NCI-H82 treated with DMSO at 0.1 percent for 48 hours (cell line): ENCODE results near the gene NOSIP.
A peak's percentile ranks its signal among the peaks of the same experiment; 100 is the strongest.

Experiments used
- DNase-seq: peaks from one replicate; lab custom pipeline; 2025; ENCODE audit not compliant: unreplicated experiment; lab: John Stamatoyannopoulos, UW

NOSIP gene

GRCh38 chr19:49549045-49549444 is 31.3 kb downstream of the NOSIP start:
- no peak for DNase-seq

- peak; percentile 88 for DNase-seq
These were observed 33.4 kb downstream of the NOSIP start for GRCh38 chr19:49546825-49547565.

- no peak for DNase-seq
These were observed 36.2 kb downstream of the NOSIP start for GRCh38 chr19:49544154-49544553.

DNA sequence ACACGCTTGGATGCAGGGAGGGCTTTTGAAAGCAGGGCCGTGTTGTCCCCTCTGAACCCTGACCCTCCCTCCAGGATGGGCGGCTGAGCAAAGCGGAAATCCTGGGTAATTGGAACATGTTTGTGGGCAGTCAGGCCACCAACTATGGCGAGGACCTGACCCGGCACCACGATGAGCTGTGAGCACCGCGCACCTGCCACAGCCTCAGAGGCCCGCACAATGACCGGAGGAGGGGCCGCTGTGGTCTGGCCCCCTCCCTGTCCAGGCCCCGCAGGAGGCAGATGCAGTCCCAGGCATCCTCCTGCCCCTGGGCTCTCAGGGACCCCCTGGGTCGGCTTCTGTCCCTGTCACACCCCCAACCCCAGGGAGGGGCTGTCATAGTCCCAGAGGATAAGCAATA is 37.3 kb downstream of the NOSIP start:
- no peak for DNase-seq

- DNase-seq: no peak
These were observed 37.9 kb downstream of the NOSIP start for GRCh38 chr19:49542446-49542845.

GRCh38 chr19:49541914-49542313 is 38.4 kb downstream of the NOSIP start:
- DNase-seq: no peak

DNA sequence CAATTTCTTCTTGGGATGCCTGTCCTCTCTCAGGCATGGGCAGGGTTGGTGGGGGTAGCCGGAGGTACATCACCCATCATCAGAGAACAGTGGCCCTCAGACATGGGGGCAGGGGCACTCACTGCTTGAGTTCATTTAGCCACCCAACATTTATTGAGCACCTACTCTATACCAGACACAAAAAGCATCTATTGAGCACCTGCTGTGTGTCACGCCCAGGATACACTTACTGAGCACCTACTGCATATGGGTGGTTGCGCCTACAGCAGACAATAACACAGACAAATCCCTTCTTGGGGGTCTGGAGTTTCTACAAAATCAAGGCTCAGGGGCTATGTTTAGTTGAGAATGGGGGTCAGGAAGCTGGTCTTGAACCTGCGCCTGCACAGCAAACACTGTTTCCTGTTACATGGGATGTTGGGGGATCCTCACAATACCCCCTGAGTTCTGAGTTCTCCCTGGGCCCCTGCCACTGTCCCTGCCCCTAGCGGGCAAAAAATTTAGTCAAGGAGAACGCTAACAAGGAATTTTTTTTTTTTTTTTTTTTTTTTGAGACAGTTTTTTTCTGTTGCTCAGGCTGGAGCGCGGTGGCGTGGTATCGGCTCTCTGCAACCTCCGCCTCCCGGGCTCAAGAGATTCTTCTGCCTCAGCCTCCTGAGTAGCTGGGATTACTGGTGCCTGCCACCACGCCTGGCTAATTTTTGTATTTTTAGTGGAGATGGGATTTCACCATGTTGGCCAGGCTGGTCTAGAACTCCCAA is 41.0 kb downstream of the NOSIP start:
- DNase-seq: no peak

- no peak for DNase-seq
These were observed 41.7 kb downstream of the NOSIP start for GRCh38 chr19:49538643-49539042.

DNA sequence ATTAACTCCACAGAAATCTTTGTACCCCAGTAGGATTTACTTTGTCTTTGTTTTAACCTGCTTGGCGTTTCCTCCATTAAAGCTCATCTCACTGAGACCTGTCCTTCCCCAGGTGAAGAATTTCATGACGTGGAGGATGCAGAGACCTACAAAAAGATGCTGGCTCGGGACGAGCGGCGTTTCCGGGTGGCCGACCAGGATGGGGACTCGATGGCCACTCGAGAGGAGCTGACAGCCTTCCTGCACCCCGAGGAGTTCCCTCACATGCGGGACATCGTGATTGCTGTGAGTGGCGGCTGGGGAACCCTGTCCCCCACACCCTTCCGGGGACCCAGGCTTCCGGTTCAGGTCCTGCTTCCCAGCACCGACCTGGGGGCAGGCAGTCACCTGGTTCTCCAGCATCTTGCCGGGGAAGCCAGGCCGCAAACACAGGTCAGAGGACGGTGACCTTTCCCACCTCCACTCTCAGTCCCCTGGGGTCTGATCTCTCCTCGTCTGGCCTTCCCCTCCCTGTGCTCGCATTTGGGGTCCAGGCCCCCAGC is 43.4 kb downstream of the NOSIP start:
- DNase-seq: no peak

- DNase-seq: no peak
These were observed 45.5 kb downstream of the NOSIP start for GRCh38 chr19:49534632-49535385.

GRCh38 chr19:49533551-49534488 is 46.5 kb downstream of the NOSIP start:
- DNase-seq: peak; percentile 52

- DNase-seq: no peak
These were observed 49.6 kb downstream of the NOSIP start for GRCh38 chr19:49530708-49531107.

DNA sequence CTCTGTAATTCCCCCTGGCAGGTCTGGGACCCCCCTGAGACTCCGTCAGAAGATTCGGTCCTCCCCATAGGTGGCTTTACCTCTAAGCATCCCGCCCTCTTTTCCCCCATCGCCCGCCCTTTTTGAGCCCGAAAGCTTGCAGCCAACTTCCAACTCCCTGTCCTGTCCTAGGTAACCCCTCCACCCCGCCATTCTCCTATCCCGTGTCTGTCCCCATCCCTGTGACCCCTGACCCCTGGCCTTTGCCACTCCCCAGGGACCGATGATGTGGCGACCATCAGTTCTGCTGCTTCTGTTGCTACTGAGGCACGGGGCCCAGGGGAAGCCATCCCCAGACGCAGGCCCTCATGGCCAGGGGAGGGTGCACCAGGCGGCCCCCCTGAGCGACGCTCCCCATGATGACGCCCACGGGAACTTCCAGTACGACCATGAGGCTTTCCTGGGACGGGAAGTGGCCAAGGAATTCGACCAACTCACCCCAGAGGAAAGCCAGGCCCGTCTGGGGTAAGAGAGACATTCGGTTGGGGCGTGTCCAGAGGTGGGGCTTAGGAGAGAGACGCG is 52.1 kb downstream of the NOSIP start:
- DNase-seq: no peak

DNA sequence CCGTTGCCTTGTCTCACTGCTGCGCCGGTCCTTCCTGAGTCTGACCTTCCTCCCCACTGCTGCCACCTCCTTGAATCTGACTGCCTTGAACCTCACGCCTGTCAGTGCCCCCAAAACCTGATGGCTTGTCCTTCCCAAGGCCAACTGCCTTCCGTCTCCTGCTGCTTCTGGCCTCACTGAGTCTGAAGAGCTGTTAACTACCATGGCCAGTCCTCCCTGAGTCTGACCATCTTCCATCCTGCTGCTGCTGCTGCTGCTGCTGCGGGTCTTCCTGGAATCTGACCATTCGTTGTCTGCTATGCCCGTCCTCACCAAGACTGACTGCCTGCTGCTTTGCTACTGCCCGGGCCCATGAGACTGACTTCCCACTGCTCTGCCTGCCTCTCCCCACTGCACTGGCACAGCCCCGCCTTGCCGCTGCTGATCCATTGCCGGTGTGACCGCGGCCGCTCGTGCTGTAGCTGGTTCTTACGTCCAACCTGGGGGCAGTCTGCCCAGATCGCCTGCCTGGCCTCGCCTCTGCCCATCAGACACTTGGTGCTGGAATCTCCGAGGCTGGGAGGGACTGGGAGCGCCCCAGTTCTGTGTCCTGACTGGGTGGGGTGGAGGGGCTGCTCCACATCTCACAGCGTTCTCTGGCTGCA is 55.4 kb downstream of the NOSIP start:
- DNase-seq: no peak

DNA sequence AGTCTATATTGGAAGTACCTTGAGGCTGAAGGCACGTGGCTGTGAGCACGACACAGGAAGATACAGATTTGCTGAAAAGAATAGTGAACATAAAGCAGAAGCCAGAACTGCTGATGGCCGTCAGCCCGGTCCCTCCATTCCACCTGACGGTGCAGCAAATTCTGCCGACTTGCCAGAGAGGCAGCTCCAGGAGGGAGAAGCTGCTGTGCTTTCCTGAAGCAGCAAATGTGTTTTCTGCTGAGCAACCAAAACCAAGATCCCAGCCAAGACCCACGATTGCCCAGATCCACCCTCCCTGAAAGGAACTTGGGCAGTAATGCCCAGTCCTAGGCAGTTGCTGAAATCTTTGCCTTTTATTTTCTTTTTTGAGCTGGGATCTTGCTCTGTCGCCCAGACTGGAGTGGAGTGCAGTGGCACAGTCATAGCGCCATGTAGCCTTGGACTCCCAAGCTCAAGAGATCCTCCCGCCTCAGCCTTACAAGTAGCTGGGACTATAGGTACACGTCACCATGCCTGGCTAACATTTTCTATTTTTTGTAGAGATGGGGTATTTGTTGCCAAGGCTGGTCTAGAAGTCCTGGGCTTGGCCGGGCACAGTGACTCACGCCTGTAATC is 59.5 kb downstream of the NOSIP start:
- DNase-seq: no peak

- DNase-seq: no peak
These were observed 62.3 kb downstream of the NOSIP start for GRCh38 chr19:49518033-49518432.

DNA sequence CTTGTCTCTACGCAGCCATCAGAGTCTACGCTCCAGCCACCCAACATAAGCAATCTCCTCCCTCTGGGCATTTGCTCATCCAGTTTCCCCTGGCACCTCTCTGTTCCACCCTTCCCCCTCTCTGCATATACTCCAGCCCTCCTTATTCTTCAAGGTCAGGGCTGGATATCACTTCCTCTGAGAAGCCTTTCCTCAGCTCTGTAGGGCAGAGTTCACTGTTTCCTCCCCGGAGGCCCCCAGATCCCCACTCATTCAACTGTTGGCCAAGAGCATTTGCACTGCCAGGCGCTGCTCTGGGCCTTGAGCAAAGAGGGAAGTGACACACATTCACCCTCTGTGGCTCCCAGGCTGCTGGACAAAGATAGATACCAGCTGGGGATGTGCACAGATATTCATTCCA is 64.6 kb downstream of the NOSIP start:
- DNase-seq: no peak

DNA sequence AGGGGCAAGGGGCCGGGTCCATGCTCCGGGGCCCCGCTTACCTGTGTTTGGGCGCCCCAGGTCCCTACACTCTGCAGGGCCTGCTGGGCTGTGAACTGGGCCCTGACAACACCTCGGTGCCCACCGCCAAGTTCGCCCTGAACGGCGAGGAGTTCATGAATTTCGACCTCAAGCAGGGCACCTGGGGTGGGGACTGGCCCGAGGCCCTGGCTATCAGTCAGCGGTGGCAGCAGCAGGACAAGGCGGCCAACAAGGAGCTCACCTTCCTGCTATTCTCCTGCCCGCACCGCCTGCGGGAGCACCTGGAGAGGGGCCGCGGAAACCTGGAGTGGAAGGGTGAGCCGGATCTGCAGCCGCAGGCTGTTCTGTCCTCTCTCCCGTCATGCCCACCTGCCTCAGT is 66.2 kb downstream of the NOSIP start:
- DNase-seq: no peak

DNA sequence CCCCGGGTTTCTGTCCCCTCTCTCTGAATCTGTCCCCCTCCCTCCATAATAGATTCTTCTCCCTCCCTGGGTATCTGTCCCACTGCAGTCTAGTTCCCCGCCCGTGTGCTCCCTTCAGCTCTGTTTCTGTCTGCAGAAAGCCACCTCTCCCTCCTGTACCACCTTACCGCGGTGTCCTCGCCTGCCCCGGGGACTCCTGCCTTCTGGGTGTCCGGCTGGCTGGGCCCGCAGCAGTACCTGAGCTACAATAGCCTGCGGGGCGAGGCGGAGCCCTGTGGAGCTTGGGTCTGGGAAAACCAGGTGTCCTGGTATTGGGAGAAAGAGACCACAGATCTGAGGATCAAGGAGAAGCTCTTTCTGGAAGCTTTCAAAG is 66.6 kb downstream of the NOSIP start:
- no peak for DNase-seq
